ENCODE data around the gene MEAF6. TPM values are rescaled to one million over a fixed set of nuclear protein-coding genes. Genes with fewer than 3 reads are reported as not detected.

Gene MEAF6
- polyA plus RNA-seq, 1 of the 3 experiments (the other 2 are of a cell fraction), result 60.5 TPM

DNA sequence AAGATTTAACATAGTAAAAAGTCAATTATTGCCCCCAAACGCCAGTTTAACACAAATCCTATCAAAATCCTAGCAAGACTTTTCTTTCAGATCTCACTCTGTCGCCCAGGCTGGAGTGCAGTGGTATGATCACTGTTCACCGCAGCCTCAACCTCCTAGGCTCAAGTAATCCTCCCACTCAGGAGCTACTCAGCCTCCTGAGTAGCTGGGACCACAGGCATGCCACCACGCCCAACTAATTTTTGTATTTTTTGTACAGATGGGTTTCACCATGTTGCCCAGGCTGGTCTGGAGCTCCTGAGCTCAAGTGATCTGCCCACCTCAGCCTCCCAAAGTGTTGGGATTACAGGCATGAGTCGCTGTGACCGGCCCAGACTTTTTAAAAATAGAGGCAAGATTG lies 34.8 kb upstream of the MEAF6 start:
- Histone ChIP-seq H3K36me3 (replicated peaks in 1 of 2; ENCODE audit: control insufficient read depth in 1 of 2, insufficient read depth in 2 of 2, low read length in 1 of 2) (peaks cover 41 to 58% of the 10 kb centered on the region in 2 experiments), H3K9ac (no peak overlapping the region), H3K4me2 (0 out of 2 replicates have a peak overlapping the region, but pooled peaks have one; percentile 27), H2AFZ (ENCODE audit: low read depth) (no peak overlapping the region), H3F3A (replicated peaks; ENCODE audit: insufficient read depth) (peaks cover 12% of the 10 kb centered on the region), H3K9me3 (no peaks in the 10 kb centered on the region), H3K9me2 (no peaks in the 10 kb centered on the region), H3K79me2 (ENCODE audit: insufficient read depth) (peaks cover 94% of the 10 kb centered on the region), H3K27me3 (ENCODE audit: insufficient read depth) (no peaks in the 10 kb centered on the region), H3K27ac (ENCODE audit: low read depth in 2 of 2, low read length in 1 of 2) (peak overlapping the region in 1 of 2 experiments; percentile 44; a peak in 1 of 4 replicates), H3K4me1 (ENCODE audit: control insufficient read depth in 1 of 2, insufficient read depth in 2 of 2, low read depth in 1 of 2, low read length in 1 of 2) (peaks cover 10 to 11% of the 10 kb centered on the region in 2 experiments; a peak in 2 of 4 replicates), H4K20me1 (ENCODE audit: insufficient read depth) (peaks cover 12% of the 10 kb centered on the region; the same call in 1 of the 2 replicates), H3K4me3 (ENCODE audit: low read depth in 2 of 2, low read length in 1 of 2) (no peak overlapping the region)
- CTCF ChIA-PET, result interaction anchor here (0.7 to 2.5 kb wide), 3 partner anchors 14 to 133 kb away, joined by 3 to 10 read pairs (median 4); partner anchors contain the start of gene MEAF6
- WGBS (ENCODE audit: low lambda C conversion rate), result 95% methylated on average over 6 of the region's 6 CpGs
- TF ChIP-seq, protein P1, sequence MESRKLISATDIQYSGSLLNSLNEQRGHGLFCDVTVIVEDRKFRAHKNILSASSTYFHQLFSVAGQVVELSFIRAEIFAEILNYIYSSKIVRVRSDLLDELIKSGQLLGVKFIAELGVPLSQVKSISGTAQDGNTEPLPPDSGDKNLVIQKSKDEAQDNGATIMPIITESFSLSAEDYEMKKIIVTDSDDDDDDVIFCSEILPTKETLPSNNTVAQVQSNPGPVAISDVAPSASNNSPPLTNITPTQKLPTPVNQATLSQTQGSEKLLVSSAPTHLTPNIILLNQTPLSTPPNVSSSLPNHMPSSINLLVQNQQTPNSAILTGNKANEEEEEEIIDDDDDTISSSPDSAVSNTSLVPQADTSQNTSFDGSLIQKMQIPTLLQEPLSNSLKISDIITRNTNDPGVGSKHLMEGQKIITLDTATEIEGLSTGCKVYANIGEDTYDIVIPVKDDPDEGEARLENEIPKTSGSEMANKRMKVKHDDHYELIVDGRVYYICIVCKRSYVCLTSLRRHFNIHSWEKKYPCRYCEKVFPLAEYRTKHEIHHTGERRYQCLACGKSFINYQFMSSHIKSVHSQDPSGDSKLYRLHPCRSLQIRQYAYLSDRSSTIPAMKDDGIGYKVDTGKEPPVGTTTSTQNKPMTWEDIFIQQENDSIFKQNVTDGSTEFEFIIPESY (IDR thresholded peaks at IDR 0.05; ENCODE audit: borderline replicate concordance, low read depth), result no peak
- TF ChIP-seq, protein P2, sequence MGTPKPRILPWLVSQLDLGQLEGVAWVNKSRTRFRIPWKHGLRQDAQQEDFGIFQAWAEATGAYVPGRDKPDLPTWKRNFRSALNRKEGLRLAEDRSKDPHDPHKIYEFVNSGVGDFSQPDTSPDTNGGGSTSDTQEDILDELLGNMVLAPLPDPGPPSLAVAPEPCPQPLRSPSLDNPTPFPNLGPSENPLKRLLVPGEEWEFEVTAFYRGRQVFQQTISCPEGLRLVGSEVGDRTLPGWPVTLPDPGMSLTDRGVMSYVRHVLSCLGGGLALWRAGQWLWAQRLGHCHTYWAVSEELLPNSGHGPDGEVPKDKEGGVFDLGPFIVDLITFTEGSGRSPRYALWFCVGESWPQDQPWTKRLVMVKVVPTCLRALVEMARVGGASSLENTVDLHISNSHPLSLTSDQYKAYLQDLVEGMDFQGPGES (IDR thresholded peaks at IDR 0.05; ENCODE audit: low read depth, low read length), result no peak
- TF ChIP-seq FOXJ3 (CRISPR knock-in tag; IDR thresholded peaks at IDR 0.05) (no peak), FOSL2 (IDR thresholded peaks at IDR 0.05; ENCODE audit: borderline replicate concordance, low read depth) (no peak), GATA2 (CRISPR knock-in tag; IDR thresholded peaks at IDR 0.05) (no peak), SIN3A (IDR thresholded peaks at IDR 0.05; ENCODE audit: borderline replicate concordance, low read depth, low read length) (no peak), CHD2 (IDR thresholded peaks at IDR 0.05; ENCODE audit: low read length, partially characterized antibody) (no peak), PBX3 (IDR thresholded peaks at IDR 0.05) (no peak), RFX5 (IDR thresholded peaks at IDR 0.05; ENCODE audit: low read length) (no peak), YY1 (IDR thresholded peaks at IDR 0.05; ENCODE audit: low read depth) (no peak), MXI1 (IDR thresholded peaks at IDR 0.05; ENCODE audit: low read depth, low read length) (no peak), TAF1 (IDR thresholded peaks at IDR 0.05; ENCODE audit: borderline replicate concordance, low read depth, low read length) (no peak), TEAD4 (IDR thresholded peaks at IDR 0.05; ENCODE audit: borderline replicate concordance, insufficient read depth) (no peak), FOXM1 (IDR thresholded peaks at IDR 0.05; ENCODE audit: low read depth) (no peak), ELF1 (IDR thresholded peaks at IDR 0.05) (no peak), NFIC (IDR thresholded peaks at IDR 0.05; ENCODE audit: borderline replicate concordance) (no peak), RXRA (IDR thresholded peaks at IDR 0.05; ENCODE audit: borderline replicate concordance, low read depth) (no peak), MAX (IDR thresholded peaks at IDR 0.05; ENCODE audit: low read depth) (no peak)
- TF ChIP-seq, protein P3, sequence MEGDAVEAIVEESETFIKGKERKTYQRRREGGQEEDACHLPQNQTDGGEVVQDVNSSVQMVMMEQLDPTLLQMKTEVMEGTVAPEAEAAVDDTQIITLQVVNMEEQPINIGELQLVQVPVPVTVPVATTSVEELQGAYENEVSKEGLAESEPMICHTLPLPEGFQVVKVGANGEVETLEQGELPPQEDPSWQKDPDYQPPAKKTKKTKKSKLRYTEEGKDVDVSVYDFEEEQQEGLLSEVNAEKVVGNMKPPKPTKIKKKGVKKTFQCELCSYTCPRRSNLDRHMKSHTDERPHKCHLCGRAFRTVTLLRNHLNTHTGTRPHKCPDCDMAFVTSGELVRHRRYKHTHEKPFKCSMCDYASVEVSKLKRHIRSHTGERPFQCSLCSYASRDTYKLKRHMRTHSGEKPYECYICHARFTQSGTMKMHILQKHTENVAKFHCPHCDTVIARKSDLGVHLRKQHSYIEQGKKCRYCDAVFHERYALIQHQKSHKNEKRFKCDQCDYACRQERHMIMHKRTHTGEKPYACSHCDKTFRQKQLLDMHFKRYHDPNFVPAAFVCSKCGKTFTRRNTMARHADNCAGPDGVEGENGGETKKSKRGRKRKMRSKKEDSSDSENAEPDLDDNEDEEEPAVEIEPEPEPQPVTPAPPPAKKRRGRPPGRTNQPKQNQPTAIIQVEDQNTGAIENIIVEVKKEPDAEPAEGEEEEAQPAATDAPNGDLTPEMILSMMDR (IDR thresholded peaks at IDR 0.05), result no peak
- TF ChIP-seq, protein P4, sequence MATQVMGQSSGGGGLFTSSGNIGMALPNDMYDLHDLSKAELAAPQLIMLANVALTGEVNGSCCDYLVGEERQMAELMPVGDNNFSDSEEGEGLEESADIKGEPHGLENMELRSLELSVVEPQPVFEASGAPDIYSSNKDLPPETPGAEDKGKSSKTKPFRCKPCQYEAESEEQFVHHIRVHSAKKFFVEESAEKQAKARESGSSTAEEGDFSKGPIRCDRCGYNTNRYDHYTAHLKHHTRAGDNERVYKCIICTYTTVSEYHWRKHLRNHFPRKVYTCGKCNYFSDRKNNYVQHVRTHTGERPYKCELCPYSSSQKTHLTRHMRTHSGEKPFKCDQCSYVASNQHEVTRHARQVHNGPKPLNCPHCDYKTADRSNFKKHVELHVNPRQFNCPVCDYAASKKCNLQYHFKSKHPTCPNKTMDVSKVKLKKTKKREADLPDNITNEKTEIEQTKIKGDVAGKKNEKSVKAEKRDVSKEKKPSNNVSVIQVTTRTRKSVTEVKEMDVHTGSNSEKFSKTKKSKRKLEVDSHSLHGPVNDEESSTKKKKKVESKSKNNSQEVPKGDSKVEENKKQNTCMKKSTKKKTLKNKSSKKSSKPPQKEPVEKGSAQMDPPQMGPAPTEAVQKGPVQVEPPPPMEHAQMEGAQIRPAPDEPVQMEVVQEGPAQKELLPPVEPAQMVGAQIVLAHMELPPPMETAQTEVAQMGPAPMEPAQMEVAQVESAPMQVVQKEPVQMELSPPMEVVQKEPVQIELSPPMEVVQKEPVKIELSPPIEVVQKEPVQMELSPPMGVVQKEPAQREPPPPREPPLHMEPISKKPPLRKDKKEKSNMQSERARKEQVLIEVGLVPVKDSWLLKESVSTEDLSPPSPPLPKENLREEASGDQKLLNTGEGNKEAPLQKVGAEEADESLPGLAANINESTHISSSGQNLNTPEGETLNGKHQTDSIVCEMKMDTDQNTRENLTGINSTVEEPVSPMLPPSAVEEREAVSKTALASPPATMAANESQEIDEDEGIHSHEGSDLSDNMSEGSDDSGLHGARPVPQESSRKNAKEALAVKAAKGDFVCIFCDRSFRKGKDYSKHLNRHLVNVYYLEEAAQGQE (IDR thresholded peaks at IDR 0.05; ENCODE audit: low read depth, low read length), result no peak
- DNase-seq, result no peak
- POLR2A ChIA-PET, result no interaction called here

Measured in SK-N-SH (cell line).